GM18499 (cell line): ENCODE data around the gene POLR2I.

Experiments used
- ATAC-seq: cut with Tn5 transposase; IDR thresholded peaks from one replicate; pipeline ENCODE4 v1.9.1; 2021; ENCODE audit warnings: moderate number of reproducible peaks; ENCODE audit not compliant: insufficient read depth, unreplicated experiment

The POLR2I gene

GRCh38 chr19:36103842-36104552, 10.7 kb downstream of the POLR2I start:
- no peak for ATAC-seq

GRCh38 chr19:36103040-36103626, 11.5 kb downstream of the POLR2I start:
- no peak for ATAC-seq

GRCh38 chr19:36101550-36102327, 12.9 kb downstream of the POLR2I start:
- no peak for ATAC-seq

GRCh38 chr19:36100476-36100875, 14.2 kb downstream of the POLR2I start:
- ATAC-seq: no peak

DNA sequence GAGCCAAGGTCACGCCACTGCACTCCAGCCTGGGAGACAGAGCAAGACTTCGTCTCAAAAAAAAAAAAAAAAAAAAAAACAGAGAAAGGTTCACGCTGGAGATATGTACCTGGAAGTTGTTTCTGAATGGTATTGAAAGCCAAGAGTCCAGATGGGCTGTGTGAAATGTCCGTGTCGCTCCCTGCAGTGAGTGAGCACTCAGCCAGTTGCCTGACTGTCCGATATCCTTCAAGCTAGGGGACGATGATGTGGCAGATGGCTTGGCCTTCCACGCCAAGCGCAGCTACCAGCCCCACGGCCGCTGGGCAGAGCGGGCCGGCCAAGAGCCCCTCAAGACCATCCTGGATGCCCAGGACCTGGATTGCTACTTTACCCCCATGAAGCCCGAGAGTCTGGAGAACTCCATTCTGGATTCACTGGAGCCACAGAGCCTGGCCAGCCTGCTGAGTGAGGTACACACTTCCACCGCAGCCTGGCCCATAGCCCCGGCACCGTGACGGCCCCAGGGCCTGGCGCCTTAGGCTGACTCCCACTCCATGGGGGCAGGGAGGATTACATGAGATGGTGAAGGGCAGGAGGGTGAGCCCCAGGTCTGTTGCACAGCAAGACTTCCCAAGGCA, 15.4 kb downstream of the POLR2I start:
- no peak for ATAC-seq

GRCh38 chr19:36097036-36097435, 17.6 kb downstream of the POLR2I start:
- ATAC-seq: no peak

- ATAC-seq: no peak
Measured at GRCh38 chr19:36093687-36094086, 21.0 kb downstream of the POLR2I start.

DNA sequence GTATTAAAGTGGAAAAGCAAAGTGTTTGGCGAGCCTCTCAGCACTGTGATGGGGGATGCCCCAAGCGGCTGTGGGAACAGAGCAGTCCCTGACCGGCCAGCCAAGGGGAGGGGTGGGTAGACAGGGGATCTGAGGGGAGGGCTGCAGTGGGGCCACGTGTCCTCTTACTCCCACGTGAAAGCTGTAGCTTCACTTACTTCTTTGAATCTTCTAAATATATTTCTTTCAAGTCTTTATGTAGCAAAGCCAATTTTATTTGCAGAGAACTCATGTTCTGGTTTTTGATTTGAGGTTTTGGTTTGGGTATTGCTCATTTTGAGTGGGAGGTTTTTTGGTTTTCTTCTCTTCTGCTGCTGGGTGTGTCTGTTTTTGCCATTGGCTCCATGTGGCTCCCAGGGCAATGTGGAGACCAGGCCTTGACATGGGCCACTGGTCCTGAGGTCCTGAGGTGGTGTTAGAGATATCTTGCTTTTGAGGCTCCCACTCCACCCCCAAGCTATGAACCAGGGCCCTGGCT, 21.5 kb downstream of the POLR2I start:
- no peak for ATAC-seq

- no peak for ATAC-seq
Measured at GRCh38 chr19:36092566-36092965, 22.1 kb downstream of the POLR2I start.

GRCh38 chr19:36090910-36091695, 23.6 kb downstream of the POLR2I start:
- no peak for ATAC-seq

GRCh38 chr19:36089847-36090246, 24.8 kb downstream of the POLR2I start:
- no peak for ATAC-seq

DNA sequence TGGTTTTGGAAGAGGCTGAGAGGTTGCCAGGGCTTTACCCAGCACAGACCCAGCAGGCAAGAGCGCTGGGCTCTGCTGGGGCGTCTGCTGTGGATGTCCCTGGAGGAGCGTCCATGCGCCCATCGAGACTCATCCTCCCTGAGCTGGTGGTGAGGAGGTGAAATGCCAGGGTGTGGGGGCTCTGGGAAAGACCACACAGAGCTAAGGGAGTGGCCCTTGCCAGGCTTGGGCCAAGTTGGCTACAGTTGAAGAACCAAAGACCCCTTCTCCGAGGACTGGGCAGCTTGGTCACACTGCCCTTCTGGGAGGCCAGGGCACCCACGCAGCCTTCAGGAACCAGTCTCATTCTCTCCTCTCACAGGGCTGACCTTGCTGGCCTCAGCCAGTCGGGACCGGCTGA, 28.3 kb downstream of the POLR2I start:
- ATAC-seq: no peak

DNA sequence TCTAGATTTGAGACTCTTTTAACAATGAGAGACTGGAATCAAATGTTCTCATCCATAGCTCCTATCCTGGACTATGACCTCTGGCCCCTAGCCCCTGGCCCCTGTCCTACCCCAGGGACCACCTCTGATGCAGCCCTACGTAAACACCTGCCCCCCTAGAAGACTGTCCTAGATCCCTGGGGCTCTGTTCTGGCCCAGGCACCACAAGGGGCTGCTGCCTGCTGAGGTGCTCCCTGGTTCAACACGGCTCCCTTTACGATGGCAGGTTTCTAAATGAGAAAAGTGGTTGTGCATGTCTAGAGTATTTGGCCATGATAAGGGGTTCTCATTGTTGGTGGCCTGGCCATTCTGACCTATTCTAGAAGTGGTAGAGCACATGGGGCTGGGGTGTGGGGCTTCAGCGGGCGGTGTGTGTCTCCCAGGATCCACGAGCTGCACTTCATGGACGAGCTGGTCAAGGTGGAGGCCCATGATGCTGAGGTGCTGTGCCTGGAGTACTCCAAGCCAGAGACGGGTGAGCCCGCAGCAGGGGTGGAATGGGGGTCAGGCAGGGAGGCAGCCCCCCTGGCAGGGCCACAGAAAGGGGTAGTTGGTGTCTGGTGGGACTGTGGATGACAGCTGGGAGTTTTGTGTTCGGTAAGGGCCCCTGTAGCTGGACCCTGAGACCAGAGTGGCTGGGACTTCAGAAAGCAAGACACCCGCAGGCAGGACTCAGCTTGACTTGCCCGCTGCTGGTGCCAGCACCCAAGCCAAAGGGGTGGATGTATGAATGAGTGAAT, 30.3 kb downstream of the POLR2I start:
- ATAC-seq: no peak

DNA sequence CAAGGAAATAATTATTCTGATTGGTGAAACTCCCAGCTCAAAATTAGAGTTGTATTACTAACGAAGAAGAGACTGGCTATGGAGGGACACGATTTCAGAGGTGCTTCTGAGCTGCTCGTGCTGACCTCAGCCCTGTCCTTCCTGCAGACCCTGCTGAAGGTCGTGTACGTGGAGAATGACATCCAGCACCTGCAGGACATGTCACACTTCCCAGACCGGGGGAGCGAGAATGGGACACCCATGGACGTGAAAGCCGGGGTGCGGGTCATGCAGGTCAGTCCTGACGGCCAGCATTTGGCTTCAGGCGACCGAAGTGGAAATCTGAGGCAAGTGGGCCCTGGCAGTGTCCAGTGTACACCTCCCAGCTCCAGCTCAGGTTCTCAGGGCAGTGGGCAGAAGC, 31.8 kb downstream of the POLR2I start:
- ATAC-seq: no peak

- ATAC-seq: no peak
Measured at GRCh38 chr19:36081894-36082293, 32.8 kb downstream of the POLR2I start.

- ATAC-seq: no peak
Measured at GRCh38 chr19:36081385-36081784, 33.3 kb downstream of the POLR2I start.

DNA sequence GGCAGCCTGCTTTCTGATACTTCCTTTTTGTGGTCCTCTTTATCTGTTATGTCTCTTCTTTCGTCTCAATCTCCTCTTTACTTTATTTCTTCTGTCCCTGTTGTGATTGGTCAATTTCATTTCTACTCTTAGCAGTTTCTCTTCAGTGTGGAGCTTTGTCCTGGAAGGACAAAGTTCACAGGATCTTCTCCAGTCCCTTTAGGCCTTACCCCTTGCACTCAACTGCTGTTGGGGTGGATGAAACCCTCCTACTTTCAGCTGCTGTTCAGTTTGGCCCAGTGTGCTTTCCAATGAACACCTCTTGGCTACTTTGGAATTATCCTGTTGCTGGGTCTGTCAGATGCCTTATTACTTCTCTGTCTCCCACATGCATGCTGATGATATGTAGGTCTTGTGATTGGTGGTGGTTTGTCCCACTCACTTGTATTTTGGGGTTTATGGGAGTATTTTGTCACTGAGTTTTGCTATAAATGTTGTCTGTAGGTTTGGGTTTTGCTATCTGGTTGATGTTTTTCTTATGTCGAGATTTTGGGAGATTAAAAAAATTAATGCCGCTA, 35.2 kb downstream of the POLR2I start:
- no peak for ATAC-seq

GRCh38 chr19:36073121-36073876, 41.4 kb downstream of the POLR2I start:
- no peak for ATAC-seq
